OCI-LY1 (cell line): ENCODE data around the gene HOXA3.
A peak's percentile ranks its signal among the peaks of the same experiment; 100 is the strongest.

Source experiments
- H2AFZ ChIP-seq: fragments of 200-600 bp; sonication (generic), shearing (Covaris generic); 2 replicates; pipeline ENCODE4 v1.6.0; 2014; ENCODE audit warnings: antibody characterized with exemption, mild to moderate bottlenecking, low read length
- H3F3A ChIP-seq: fragments of 200-600 bp; sonication (generic), shearing (Covaris generic); 2 replicates; pipeline ENCODE4 v1.6.0; 2014; ENCODE audit warnings: mild to moderate bottlenecking, antibody characterized with exemption, low read length, moderate library complexity; ENCODE audit not compliant: insufficient read depth
- H3K27ac ChIP-seq: fragments of 200-600 bp; sonication (generic); 2 replicates; pipeline ENCODE4 v1.5.1; 2014; ENCODE audit warnings: low read length, mixed run types, mild to moderate bottlenecking, low read depth; ENCODE audit not compliant: poor library complexity, severe bottlenecking
- H3K27me3 ChIP-seq: fragments of 200-600 bp; sonication (generic); 2 replicates; pipeline ENCODE4 v1.6.0; 2014; ENCODE audit warnings: antibody characterized with exemption, mild to moderate bottlenecking, low read length, moderate library complexity; ENCODE audit not compliant: insufficient read depth
- H3K36me3 ChIP-seq: fragments of 200-600 bp; sonication (generic); 2 replicates; pipeline ENCODE4 v1.6.1; 2014; ENCODE audit warnings: mild to moderate bottlenecking, antibody characterized with exemption, low read length, moderate library complexity, mixed read lengths; ENCODE audit not compliant: insufficient read depth
- H3K4me1 ChIP-seq: fragments of 200-600 bp; sonication (generic); 2 replicates; pipeline ENCODE4 v1.5.1; 2014; ENCODE audit warnings: mild to moderate bottlenecking, low read length, moderate library complexity; ENCODE audit not compliant: insufficient read depth, severe bottlenecking
- H3K4me2 ChIP-seq: fragments of 200-600 bp; sonication (generic), shearing (Covaris generic); 2 replicates; pipeline ENCODE4 v1.6.1; 2014; ENCODE audit warnings: low read length
- H3K4me3 ChIP-seq: fragments of 200-600 bp; sonication (generic); 2 replicates; pipeline ENCODE4 v1.5.1; 2014; ENCODE audit warnings: low read length, low read depth, mild to moderate bottlenecking, mixed read lengths; ENCODE audit not compliant: poor library complexity, severe bottlenecking
- H3K79me2 ChIP-seq: fragments of 200-600 bp; shearing (Covaris generic); 2 replicates; pipeline ENCODE4 v1.6.1; 2016; ENCODE audit warnings: mixed run types, low read length, mixed read lengths; ENCODE audit not compliant: insufficient read depth
- H3K9ac ChIP-seq: fragments of 200-600 bp; sonication (generic), shearing (Covaris generic); 2 replicates; pipeline ENCODE4 v1.6.1; 2014; ENCODE audit warnings: mild to moderate bottlenecking, low read length, mixed read lengths
- H3K9me2 ChIP-seq: fragments of 200-600 bp; sonication (generic), shearing (Covaris generic); 2 replicates; pipeline ENCODE4 v1.6.1; 2014; ENCODE audit warnings: low read depth, mild to moderate bottlenecking, low read length, mixed read lengths
- H3K9me3 ChIP-seq: fragments of 200-600 bp; shearing (Covaris generic); 2 replicates; pipeline ENCODE4 v1.6.1; 2014; ENCODE audit warnings: low read length, mixed read lengths
- H4K20me1 ChIP-seq: fragments of 200-600 bp; sonication (generic), shearing (Covaris generic); 2 replicates; pipeline ENCODE4 v1.6.0; 2016; ENCODE audit warnings: mild to moderate bottlenecking, low read length; ENCODE audit not compliant: insufficient read depth
- CTCF ChIP-seq: fragments of 200-600 bp; sonication (generic), shearing (Covaris generic); IDR thresholded peaks from 2 replicates; pipeline ENCODE4 v1.5.1; 2017; ENCODE audit warnings: mild to moderate bottlenecking, antibody characterized with exemption, low read length, moderate library complexity, mixed read lengths
- EZH2 ChIP-seq: fragments of 200-600 bp; sonication (generic), shearing (Covaris generic); IDR thresholded peaks from 2 replicates; pipeline ENCODE4 v1.8.0; 2017; ENCODE audit warnings: borderline replicate concordance, mixed run types, mild to moderate bottlenecking, antibody characterized with exemption, low read length, moderate library complexity, mixed read lengths

Gene HOXA3

DNA sequence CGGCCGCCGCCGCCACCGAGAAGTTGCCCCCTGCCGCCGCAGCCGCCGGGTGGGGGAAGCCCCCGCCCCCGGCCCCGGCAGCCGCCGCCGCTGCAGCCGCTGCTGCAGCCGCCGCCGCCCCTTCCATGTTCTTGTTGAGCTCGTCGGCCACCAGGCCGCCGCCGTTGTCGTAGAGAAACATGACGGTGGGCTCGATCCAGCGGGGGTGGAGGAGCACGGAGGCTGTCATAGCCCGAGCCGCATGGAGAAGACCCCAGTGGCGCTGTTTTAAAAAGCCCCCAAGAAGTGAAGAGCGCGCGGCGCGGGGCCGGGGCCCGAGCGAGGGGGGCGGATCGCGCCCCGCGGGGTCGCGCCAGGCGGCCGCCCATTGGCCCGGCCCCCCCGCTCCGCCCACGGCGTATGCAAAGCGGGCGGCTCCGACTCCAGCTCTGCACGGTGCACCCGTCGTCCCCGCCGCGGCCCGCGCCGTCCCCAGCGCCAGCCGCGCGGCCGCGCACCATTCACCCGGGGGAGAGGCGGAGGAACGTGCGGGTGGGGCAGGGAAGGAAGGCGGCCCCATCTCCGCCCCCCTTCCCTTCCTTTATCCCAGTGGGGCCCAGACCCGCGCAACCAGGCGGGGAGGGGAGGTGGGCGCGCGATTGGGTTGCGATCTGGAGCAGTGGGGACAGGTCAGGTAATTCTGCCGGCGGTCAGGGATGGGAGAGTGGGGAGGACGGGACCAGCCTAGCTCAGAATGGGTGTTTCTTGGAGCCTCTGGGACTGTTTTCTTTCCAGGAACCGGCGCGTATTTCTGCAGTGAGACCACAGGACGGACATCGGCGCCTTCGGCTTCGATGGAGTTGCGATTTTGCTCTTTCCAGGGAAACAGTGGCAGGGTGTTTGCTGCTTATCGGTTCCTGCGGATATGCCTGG lies 47.7 kb upstream of the HOXA3 start, which contains the start of gene HOXA13:
Gene HOXA13 (minus strand): TSS at position 243 of the 912 bp plus-strand sequence. CDS start 14 bp downstream, at position 229.
- no peak for TF ChIP-seq EZH2

DNA sequence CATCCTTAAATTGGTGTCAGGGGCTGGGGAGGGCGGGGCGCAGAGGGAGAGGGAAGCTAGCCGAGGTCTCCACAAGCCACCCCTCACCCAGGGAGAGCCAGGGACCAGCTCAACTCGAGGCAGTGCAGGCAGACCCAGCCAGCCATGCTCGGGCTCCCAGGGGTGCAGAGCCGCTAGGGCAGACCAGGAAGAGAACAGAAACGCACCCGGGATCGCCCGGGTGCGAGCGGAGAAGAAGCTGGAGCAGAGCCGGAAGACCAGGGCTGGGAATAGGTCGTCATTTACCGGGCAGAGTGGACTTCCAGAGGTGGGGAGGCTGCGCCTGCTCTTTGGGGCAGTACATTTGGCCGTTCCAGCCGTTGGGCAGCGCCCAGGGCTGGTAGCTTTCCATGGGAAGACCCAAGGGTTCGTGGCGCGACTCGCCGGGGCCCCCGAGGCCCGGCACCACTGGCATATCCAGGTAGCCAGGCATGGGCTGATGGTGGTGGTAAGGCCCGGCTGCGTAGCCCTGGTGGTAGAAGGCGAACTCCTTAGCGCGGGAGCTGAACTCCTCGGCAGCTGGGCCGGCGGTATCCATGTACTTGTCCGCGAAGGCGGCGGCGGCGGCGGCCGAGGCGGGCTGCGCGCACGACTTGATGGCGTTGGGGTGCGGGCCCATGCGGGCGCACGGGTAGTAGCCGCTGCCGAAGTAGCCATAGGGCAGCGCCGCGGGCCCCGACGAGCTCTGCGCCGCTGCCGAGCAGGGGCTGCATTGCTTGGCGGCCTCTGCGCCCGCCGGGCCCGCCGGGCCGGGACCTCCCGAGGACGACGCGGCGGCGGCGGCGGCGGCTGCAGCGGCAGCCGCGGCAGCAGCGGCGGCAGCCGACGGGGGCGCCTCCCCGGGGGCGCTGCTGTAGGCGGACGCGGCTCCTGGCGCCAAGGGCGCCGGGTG lies 46.8 kb upstream of the HOXA3 start:
- Histone ChIP-seq H3K9ac (peak overlapping the region; percentile 34; the same call in 1 of the 2 replicates), H3K36me3 (no peaks in the 10 kb centered on the region), H3K4me1 (peaks cover 36% of the 10 kb centered on the region), H3K4me2 (peak overlapping the region; percentile 73), H3F3A (no peaks in the 10 kb centered on the region), H3K9me3 (no peaks in the 10 kb centered on the region), H3K4me3 (peak overlapping the region; percentile 61), H3K79me2 (no peaks in the 10 kb centered on the region), H3K27ac (no peak overlapping the region), H4K20me1 (no peaks in the 10 kb centered on the region), H3K27me3 (no peaks in the 10 kb centered on the region; the same call in 1 of the 2 replicates), H3K9me2 (no peaks in the 10 kb centered on the region), H2AFZ (no peak overlapping the region)
- TF ChIP-seq EZH2 (no peak), CTCF (no peak)

More for the DNA sequence above, 47.7 kb upstream of the HOXA3 start, which contains the start of gene HOXA13:
- H3K79me2 ChIP-seq: no peaks in the 10 kb centered on the region
- H2AFZ ChIP-seq: peak within 1 kb of the TSS; percentile 82; the same call in 1 of the 2 replicates
- peak within 1 kb of the TSS; percentile 69 for H3K4me3 ChIP-seq
- no peaks in the 10 kb centered on the region for H3K36me3 ChIP-seq
- peak within 1 kb of the TSS; percentile 58 for H3K9ac ChIP-seq
- H3K4me2 ChIP-seq: peak within 1 kb of the TSS; percentile 86
- H3K27me3 ChIP-seq: no peaks in the 10 kb centered on the region; the same call in 1 of the 2 replicates
- no peaks in the 10 kb centered on the region for H3F3A ChIP-seq
- H3K9me3 ChIP-seq: no peaks in the 10 kb centered on the region
- no peak within 1 kb of the TSS for H3K27ac ChIP-seq
- peaks cover 36% of the 10 kb centered on the region for H3K4me1 ChIP-seq
- no peaks in the 10 kb centered on the region for H3K9me2 ChIP-seq
- H4K20me1 ChIP-seq: no peaks in the 10 kb centered on the region

- Histone ChIP-seq H3K9me3 (no peaks in the 10 kb centered on the region), H3K9ac (no peak overlapping the region), H4K20me1 (no peaks in the 10 kb centered on the region), H3F3A (no peaks in the 10 kb centered on the region), H3K36me3 (no peaks in the 10 kb centered on the region), H3K4me3 (no peak overlapping the region), H2AFZ (no peak overlapping the region), H3K79me2 (no peaks in the 10 kb centered on the region), H3K4me1 (peaks cover 36% of the 10 kb centered on the region), H3K27me3 (no peaks in the 10 kb centered on the region; the same call in 1 of the 2 replicates), H3K9me2 (no peaks in the 10 kb centered on the region), H3K4me2 (no peak overlapping the region; the same call in 1 of the 2 replicates), H3K27ac (no peak overlapping the region)
- TF ChIP-seq CTCF (no peak), EZH2 (no peak)
Measured at GRCh38 chr7:27198138-27198841, 45.9 kb upstream of the HOXA3 start.
